Gastrocnemius medialis (tissue), 4 donors: ENCODE results near the gene ATM. TPM values are rescaled to one million over a fixed set of nuclear protein-coding genes. Genes with fewer than 3 reads are reported as not detected.

Source experiments
- ATAC-seq, 2 donors: fragments of 150-250 bp; one replicate each; pipeline ENCODE4 v1.9.1; 2016
- DNase-seq, 2 donors: peaks; one replicate each; pipeline ENCODE4 v3.0.0-alpha.2; 2019
- H3K27ac ChIP-seq, 4 donors: fragments of 200-600 bp; sonication (generic); 1 replicate in 1 of 4; 2 replicates in 3 of 4; pipeline ENCODE4 v1.5.1; 2016 to 2018; ENCODE audit warnings: mild to moderate bottlenecking in 2 of 4, moderate library complexity in 1 of 4
- H3K27me3 ChIP-seq, 3 donors: fragments of 200-600 bp; sonication (generic) in 2 of 3; 1 replicate in 1 of 3; 2 replicates in 2 of 3; pipeline versions ENCODE4 v1.5.1 to v1.6.0; 2016 to 2019; ENCODE audit warnings: mild to moderate bottlenecking in 1 of 3, moderate library complexity in 1 of 3
- H3K36me3 ChIP-seq, 2 donors: fragments of 200-600 bp; sonication (generic) in 1 of 2; one replicate each; pipeline ENCODE4 v1.5.1; 2017 to 2018
- H3K4me1 ChIP-seq, 2 donors: fragments of 200-600 bp; sonication (generic) in 1 of 2; one replicate each; pipeline ENCODE4 v1.5.1; 2016 to 2017; ENCODE audit warnings: mild to moderate bottlenecking in 2 of 2
- H3K4me3 ChIP-seq, 4 donors: fragments of 200-600 bp; sonication (generic) in 3 of 4; 1 replicate in 1 of 4; 2 replicates in 3 of 4; pipeline ENCODE4 v1.5.1; 2016 to 2019; ENCODE audit warnings: mild to moderate bottlenecking in 2 of 4
- H3K9me3 ChIP-seq, 3 donors: fragments of 200-600 bp; sonication (generic) in 2 of 3; 1 replicate in 1 of 3; 2 replicates in 2 of 3; pipeline ENCODE4 v1.5.1; 2016 to 2019
- POLR2A ChIP-seq, 2 donors: fragments of 450-650 bp; IDR thresholded peaks; one replicate each; pipeline ENCODE4 v1.6.1; 2017; ENCODE audit warnings: antibody characterized with exemption in 2 of 2, mild to moderate bottlenecking in 2 of 2, moderate library complexity in 2 of 2
- in situ Hi-C, 4 donors: fragments of 200-750 bp; cut with MboI; loops; one replicate each; pipeline versions ENCODE4 v1.15.0 to v1.8.0; 2017; ENCODE audit warnings: low sequenced_read_pairs in 4 of 4
- intact Hi-C: fragments of 100-400 bp; cut with DNase I; formaldehyde crosslinking; loops from one replicate; pipeline ENCODE4 v1.15.1; 2023; ENCODE audit warnings: low total_unique reads
- total RNA-seq, 4 donors: library from RNA; depleted of rRNA; stranded (reverse); fragments of >200 nt; gene quantifications; one replicate each; pipeline versions ENCODE4 v1.1.0 to v1.2.3, GENCODE V29; 2016
- TF ChIP-seq, protein P1 (sequence below), 5 experiments: fragments of 450-650 bp in 3 of 5; fragments of 200-600 bp in 2 of 5; sonication (generic) in 2 of 5; IDR thresholded peaks in 4 of 5; conservative IDR thresholded peaks in 1 of 5; 1 replicate in 4 of 5; 2 replicates in 1 of 5; pipeline ENCODE4 v1.5.1; 2016 to 2019; ENCODE audit warnings: antibody characterized with exemption in 5 of 5, mild to moderate bottlenecking in 3 of 5, moderate library complexity in 3 of 5

The ATM gene
- total RNA-seq, 4 donors from 2014 or later, result 9.3 to 21.6 (median 15.9) TPM

DNA sequence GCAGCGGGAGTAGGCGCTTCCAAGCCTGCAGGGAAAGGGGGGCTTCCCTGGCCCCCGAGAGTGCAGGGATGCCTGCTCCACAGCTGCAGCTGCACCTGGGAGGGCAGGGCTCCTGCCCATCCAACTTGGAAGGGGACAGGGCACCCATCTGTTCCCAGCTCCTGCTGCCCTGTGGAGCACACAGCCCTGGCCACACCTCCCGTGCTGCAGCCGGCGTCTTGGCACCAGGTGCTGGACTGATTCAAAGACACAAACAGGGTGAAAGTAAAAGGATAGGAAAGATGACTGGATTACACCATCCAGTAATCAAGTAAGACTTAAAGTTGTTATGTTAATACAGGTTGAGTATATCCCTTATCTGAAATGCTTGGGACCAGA, 15.2 kb upstream of the ATM start:
- ATAC-seq (no peak), DNase-seq (no peak)
- TF ChIP-seq, protein P1, sequence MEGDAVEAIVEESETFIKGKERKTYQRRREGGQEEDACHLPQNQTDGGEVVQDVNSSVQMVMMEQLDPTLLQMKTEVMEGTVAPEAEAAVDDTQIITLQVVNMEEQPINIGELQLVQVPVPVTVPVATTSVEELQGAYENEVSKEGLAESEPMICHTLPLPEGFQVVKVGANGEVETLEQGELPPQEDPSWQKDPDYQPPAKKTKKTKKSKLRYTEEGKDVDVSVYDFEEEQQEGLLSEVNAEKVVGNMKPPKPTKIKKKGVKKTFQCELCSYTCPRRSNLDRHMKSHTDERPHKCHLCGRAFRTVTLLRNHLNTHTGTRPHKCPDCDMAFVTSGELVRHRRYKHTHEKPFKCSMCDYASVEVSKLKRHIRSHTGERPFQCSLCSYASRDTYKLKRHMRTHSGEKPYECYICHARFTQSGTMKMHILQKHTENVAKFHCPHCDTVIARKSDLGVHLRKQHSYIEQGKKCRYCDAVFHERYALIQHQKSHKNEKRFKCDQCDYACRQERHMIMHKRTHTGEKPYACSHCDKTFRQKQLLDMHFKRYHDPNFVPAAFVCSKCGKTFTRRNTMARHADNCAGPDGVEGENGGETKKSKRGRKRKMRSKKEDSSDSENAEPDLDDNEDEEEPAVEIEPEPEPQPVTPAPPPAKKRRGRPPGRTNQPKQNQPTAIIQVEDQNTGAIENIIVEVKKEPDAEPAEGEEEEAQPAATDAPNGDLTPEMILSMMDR (IDR thresholded peaks at IDR 0.05 in 4 of 5, conservative IDR thresholded peaks at IDR 0.05 in 1 of 5), result no peak
- no peak for TF ChIP-seq POLR2A (IDR thresholded peaks at IDR 0.05)
- H3K9me3 ChIP-seq, result no peaks in the 10 kb centered on the region
- H3K27me3 ChIP-seq, result no peaks in the 10 kb centered on the region
- peaks cover 0 to 20% of the 10 kb centered on the region in 2 donors for H3K36me3 ChIP-seq
- no peak overlapping the region for H3K4me3 ChIP-seq
- in situ Hi-C loops (no loop called here), intact Hi-C loops (no loop called here)
- peaks cover 0 to 7% of the 10 kb centered on the region in 2 donors for H3K4me1 ChIP-seq
- H3K27ac ChIP-seq, result no peak overlapping the region

DNA sequence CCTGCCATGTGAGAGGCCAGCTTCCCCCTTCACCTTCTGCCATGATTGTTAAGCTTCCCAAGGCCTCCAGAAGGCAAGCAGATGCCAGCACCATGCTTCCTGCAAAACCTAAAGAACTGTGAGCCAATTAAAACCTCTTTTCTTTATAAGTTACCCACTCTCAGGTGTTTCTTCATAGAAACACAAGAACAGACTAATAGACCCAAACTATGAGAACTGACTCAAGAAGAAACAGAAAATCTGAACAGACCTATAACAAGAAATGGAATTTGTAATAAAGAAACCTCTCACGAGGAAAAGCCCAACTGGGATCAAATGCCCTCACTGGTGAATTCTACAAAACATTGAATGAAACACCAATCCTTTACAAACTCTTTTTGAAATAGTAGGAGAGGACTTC, 12.4 kb upstream of the ATM start:
- Histone ChIP-seq H3K4me3 (no peak overlapping the region), H3K27me3 (no peaks in the 10 kb centered on the region), H3K36me3 (peaks cover 0 to 17% of the 10 kb centered on the region in 2 donors), H3K27ac (no peak overlapping the region), H3K9me3 (no peaks in the 10 kb centered on the region), H3K4me1 (peaks cover 0 to 7% of the 10 kb centered on the region in 2 donors)
- intact Hi-C loops, result no loop called here
- in situ Hi-C loops, result no loop called here
- DNase-seq (no peak), ATAC-seq (no peak)
- TF ChIP-seq POLR2A (IDR thresholded peaks at IDR 0.05), result no peak
- TF ChIP-seq, protein P1 (IDR thresholded peaks at IDR 0.05 in 4 of 5, conservative IDR thresholded peaks at IDR 0.05 in 1 of 5), result no peak

DNA sequence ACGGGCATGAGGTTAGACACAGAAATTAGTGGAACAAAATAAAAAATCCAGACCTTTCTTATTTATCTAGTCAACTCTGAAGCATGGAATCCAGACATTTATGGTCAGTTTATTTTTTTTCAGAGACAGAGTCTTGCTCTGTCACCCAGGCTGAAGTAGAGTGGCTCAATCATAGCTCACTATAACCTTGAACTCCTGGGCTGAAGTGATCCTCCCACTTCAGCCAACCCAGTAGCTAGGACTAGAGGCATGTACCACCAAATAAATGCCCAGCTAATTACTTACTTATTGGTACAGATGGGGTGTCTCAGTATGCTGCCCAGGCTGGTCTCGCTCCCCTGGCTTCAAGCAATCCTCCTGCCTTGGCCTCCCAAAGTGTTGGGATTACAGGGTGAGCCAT, 9.1 kb upstream of the ATM start:
- Histone ChIP-seq H3K36me3 (peaks cover 0 to 11% of the 10 kb centered on the region in 2 donors), H3K27me3 (no peaks in the 10 kb centered on the region), H3K4me1 (peaks cover 0 to 15% of the 10 kb centered on the region in 2 donors), H3K27ac (no peak overlapping the region), H3K4me3 (no peak overlapping the region), H3K9me3 (no peaks in the 10 kb centered on the region)
- DNase-seq, result no peak
- in situ Hi-C loops, result no loop called here
- ATAC-seq, result no peak
- intact Hi-C loops, result no loop called here
- TF ChIP-seq POLR2A (IDR thresholded peaks at IDR 0.05), result no peak
- TF ChIP-seq, protein P1 (IDR thresholded peaks at IDR 0.05 in 4 of 5, conservative IDR thresholded peaks at IDR 0.05 in 1 of 5), result no peak

DNA sequence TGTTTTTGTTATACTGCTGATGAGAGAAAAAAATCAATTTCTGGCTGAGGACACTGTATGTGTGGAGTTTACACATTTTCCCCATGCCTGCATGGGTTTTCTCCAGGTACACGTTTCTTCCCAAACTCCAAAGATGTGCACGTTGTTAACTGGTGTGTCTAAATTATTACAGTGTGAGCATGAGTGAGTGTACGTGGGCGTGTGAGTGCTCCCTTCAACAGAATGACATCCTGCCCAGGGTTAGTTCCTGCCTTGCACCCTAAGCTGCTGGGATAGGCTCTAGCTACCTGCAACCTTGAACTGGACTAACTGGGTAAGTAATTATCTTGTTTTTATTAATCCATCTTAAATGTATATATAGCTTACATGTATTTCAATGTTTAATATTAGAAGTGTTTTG, 5.9 kb upstream of the ATM start:
- Histone ChIP-seq H3K36me3 (no peaks in the 10 kb centered on the region), H3K4me1 (peaks cover 14 to 34% of the 10 kb centered on the region in 2 donors), H3K27ac (no peak overlapping the region), H3K27me3 (no peaks in the 10 kb centered on the region), H3K9me3 (no peaks in the 10 kb centered on the region), H3K4me3 (no peak overlapping the region)
- in situ Hi-C loops, result no loop called here
- TF ChIP-seq POLR2A (IDR thresholded peaks at IDR 0.05), result no peak
- TF ChIP-seq, protein P1 (IDR thresholded peaks at IDR 0.05 in 4 of 5, conservative IDR thresholded peaks at IDR 0.05 in 1 of 5), result no peak
- ATAC-seq (no peak), DNase-seq (no peak)
- intact Hi-C loops, result no loop called here

DNA sequence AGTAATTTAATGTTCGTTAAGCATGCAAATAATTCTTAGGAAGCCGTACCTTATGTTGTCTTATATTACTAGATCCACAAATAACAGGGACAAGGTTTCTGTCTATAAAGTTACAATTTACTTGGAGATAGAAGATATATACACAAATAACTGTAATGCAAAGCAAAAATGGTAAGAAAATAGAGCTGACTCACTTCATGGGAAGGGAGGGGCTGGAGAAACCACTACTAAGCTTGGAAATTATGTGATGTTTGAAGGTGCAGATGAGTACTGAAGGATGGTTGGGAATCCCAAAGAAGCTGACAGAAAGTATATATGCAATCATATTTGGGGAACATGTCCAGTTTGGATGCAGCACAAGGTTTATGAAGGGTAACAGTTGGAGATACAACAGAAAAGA, 4.4 kb upstream of the ATM start:
- Histone ChIP-seq H3K4me1 (peaks cover 14 to 34% of the 10 kb centered on the region in 2 donors), H3K36me3 (no peaks in the 10 kb centered on the region), H3K27me3 (no peaks in the 10 kb centered on the region), H3K9me3 (no peaks in the 10 kb centered on the region), H3K4me3 (no peak overlapping the region), H3K27ac (no peak overlapping the region)
- intact Hi-C loops, result no loop called here
- in situ Hi-C loops, result no loop called here
- no peak for ATAC-seq
- no peak for DNase-seq
- no peak for TF ChIP-seq POLR2A (IDR thresholded peaks at IDR 0.05)
- TF ChIP-seq, protein P1 (IDR thresholded peaks at IDR 0.05 in 4 of 5, conservative IDR thresholded peaks at IDR 0.05 in 1 of 5), result no peak
